Ishikawa (cell line): ENCODE data around the gene ACACA.

Experiments
- CEBPB ChIP-seq: IDR thresholded peaks from 2 replicates; pipeline ENCODE4 v1.6.1; 2012
- EGR1 ChIP-seq: IDR thresholded peaks from 2 replicates; pipeline ENCODE4 v1.6.1; 2012
- EP300 ChIP-seq: IDR thresholded peaks from 2 replicates; pipeline ENCODE4 v1.6.1; 2012; ENCODE audit warnings: borderline replicate concordance
- FOXM1 ChIP-seq: IDR thresholded peaks from 2 replicates; pipeline ENCODE4 v1.6.1; 2012; ENCODE audit warnings: low read depth, borderline replicate concordance
- NFIC ChIP-seq: IDR thresholded peaks from 2 replicates; pipeline ENCODE4 v1.6.1; 2012
- RAD21 ChIP-seq: IDR thresholded peaks from 2 replicates; pipeline ENCODE4 v1.6.1; 2012; ENCODE audit warnings: low read depth
- TAF1 ChIP-seq: IDR thresholded peaks from 2 replicates; pipeline ENCODE4 v1.6.1; 2012; ENCODE audit warnings: low read depth, mild to moderate bottlenecking
- TCF12 ChIP-seq: IDR thresholded peaks from 2 replicates; pipeline ENCODE4 v1.6.1; 2012; ENCODE audit warnings: low read depth
- TEAD4 ChIP-seq: IDR thresholded peaks from 2 replicates; pipeline ENCODE4 v1.6.1; 2012
- YY1 ChIP-seq: IDR thresholded peaks from 2 replicates; pipeline ENCODE4 v1.6.1; 2012; ENCODE audit warnings: low read depth
- ZBTB7A ChIP-seq: IDR thresholded peaks from 2 replicates; pipeline ENCODE4 v1.6.1; 2012; ENCODE audit warnings: low read depth
- TF ChIP-seq, protein P1 (sequence below): IDR thresholded peaks from 2 replicates; pipeline ENCODE4 v1.6.1; 2012; ENCODE audit warnings: low read depth, mild to moderate bottlenecking
- TF ChIP-seq, protein P2 (sequence below): IDR thresholded peaks from 2 replicates; pipeline ENCODE4 v1.6.1; 2012
- TF ChIP-seq, protein P3 (sequence below): IDR thresholded peaks from 2 replicates; pipeline ENCODE4 v1.6.1; 2012

DNA sequence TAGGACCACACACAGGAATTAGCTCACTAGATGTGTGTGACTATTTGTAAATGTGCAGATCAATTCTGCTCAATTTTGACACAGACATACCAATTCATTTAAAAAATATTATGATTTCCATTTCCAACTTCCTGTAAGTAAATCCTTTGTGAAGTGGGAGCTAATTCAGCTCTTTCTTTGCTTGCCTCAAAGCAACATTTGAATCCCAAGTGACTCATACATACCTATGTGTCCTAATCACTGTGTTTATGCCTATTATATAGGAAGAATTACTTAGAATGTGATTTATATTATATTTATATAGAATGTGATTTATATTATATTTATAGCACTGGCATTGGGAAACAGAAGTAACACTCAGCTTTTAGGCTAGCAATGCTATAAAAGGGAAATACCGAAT is 226.7 kb downstream of the ACACA start:
- no peak for TF ChIP-seq EP300
- TF ChIP-seq EGR1 = no peak
- TF ChIP-seq TCF12 = no peak
- TF ChIP-seq, protein P1, sequence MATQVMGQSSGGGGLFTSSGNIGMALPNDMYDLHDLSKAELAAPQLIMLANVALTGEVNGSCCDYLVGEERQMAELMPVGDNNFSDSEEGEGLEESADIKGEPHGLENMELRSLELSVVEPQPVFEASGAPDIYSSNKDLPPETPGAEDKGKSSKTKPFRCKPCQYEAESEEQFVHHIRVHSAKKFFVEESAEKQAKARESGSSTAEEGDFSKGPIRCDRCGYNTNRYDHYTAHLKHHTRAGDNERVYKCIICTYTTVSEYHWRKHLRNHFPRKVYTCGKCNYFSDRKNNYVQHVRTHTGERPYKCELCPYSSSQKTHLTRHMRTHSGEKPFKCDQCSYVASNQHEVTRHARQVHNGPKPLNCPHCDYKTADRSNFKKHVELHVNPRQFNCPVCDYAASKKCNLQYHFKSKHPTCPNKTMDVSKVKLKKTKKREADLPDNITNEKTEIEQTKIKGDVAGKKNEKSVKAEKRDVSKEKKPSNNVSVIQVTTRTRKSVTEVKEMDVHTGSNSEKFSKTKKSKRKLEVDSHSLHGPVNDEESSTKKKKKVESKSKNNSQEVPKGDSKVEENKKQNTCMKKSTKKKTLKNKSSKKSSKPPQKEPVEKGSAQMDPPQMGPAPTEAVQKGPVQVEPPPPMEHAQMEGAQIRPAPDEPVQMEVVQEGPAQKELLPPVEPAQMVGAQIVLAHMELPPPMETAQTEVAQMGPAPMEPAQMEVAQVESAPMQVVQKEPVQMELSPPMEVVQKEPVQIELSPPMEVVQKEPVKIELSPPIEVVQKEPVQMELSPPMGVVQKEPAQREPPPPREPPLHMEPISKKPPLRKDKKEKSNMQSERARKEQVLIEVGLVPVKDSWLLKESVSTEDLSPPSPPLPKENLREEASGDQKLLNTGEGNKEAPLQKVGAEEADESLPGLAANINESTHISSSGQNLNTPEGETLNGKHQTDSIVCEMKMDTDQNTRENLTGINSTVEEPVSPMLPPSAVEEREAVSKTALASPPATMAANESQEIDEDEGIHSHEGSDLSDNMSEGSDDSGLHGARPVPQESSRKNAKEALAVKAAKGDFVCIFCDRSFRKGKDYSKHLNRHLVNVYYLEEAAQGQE = no peak
- TF ChIP-seq CEBPB = no peak
- no peak for TF ChIP-seq ZBTB7A
- no peak for TF ChIP-seq NFIC
- no peak for TF ChIP-seq FOXM1
- TF ChIP-seq RAD21 = no peak
- no peak for TF ChIP-seq YY1
- TF ChIP-seq, protein P2, sequence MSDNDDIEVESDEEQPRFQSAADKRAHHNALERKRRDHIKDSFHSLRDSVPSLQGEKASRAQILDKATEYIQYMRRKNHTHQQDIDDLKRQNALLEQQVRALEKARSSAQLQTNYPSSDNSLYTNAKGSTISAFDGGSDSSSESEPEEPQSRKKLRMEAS = no peak
- no peak for TF ChIP-seq TAF1
- TF ChIP-seq, protein P3, sequence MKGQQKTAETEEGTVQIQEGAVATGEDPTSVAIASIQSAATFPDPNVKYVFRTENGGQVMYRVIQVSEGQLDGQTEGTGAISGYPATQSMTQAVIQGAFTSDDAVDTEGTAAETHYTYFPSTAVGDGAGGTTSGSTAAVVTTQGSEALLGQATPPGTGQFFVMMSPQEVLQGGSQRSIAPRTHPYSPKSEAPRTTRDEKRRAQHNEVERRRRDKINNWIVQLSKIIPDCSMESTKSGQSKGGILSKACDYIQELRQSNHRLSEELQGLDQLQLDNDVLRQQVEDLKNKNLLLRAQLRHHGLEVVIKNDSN = no peak
- no peak for TF ChIP-seq TEAD4
